D721Med (cell line): ENCODE measurements around the gene CD4.
A peak's percentile ranks its signal among the peaks of the same experiment; 100 is the strongest.

ENCODE experiments used
- DNase-seq: peaks from one replicate; pipeline ENCODE4 v3.0.0; 2011; ENCODE audit warnings: low spot score; ENCODE audit not compliant: insufficient read length
- FAIRE-seq: peaks from 2 replicates; lab custom pipeline; 2011; peaks lifted over from hg19 to GRCh38; lab: Jason Lieb, UNC
- TF ChIP-seq, protein P1 (sequence below): IDR thresholded peaks from 2 replicates; pipeline ENCODE4 v1.5.1; 2012; ENCODE audit warnings: mild to moderate bottlenecking, control low read depth; ENCODE audit not compliant: insufficient read depth; ENCODE audit errors: missing control alignments

Gene CD4

DNA sequence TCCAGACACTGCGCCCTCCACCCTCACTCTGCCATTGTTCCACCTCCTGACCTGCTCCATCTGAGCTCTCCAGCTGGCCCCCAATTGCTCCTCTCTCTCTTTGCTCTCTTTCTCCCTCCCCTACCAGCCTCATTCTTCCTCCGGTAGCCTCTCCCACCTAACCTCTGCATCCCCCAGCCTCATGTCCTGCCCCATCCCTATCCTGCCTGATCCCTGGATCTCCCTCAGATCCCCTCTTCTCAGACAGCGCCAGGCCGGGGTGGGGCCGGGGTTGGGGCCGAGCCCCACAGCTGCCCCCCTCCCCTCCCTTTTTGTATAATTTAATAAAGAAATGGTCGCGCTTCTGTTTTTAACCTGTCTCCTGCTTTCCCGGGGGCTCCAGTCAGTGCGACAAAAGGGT is 18.7 kb upstream of the CD4 start:
- TF ChIP-seq, protein P1, sequence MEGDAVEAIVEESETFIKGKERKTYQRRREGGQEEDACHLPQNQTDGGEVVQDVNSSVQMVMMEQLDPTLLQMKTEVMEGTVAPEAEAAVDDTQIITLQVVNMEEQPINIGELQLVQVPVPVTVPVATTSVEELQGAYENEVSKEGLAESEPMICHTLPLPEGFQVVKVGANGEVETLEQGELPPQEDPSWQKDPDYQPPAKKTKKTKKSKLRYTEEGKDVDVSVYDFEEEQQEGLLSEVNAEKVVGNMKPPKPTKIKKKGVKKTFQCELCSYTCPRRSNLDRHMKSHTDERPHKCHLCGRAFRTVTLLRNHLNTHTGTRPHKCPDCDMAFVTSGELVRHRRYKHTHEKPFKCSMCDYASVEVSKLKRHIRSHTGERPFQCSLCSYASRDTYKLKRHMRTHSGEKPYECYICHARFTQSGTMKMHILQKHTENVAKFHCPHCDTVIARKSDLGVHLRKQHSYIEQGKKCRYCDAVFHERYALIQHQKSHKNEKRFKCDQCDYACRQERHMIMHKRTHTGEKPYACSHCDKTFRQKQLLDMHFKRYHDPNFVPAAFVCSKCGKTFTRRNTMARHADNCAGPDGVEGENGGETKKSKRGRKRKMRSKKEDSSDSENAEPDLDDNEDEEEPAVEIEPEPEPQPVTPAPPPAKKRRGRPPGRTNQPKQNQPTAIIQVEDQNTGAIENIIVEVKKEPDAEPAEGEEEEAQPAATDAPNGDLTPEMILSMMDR = no peak
- FAIRE-seq = no peak
- DNase-seq = peak; percentile 12

- DNase-seq (no peak), FAIRE-seq (no peak)
These were observed 18.2 kb upstream of the CD4 start for GRCh38 chr12:6771091-6771495.

GRCh38 chr12:6771509-6772330 is 17.6 kb upstream of the CD4 start:
- TF ChIP-seq, protein P1 = no peak
- DNase-seq = no peak
- no peak for FAIRE-seq

More at GRCh38 chr12:6771091-6771495, 18.2 kb upstream of the CD4 start:
- TF ChIP-seq, protein P1 = no peak

DNA sequence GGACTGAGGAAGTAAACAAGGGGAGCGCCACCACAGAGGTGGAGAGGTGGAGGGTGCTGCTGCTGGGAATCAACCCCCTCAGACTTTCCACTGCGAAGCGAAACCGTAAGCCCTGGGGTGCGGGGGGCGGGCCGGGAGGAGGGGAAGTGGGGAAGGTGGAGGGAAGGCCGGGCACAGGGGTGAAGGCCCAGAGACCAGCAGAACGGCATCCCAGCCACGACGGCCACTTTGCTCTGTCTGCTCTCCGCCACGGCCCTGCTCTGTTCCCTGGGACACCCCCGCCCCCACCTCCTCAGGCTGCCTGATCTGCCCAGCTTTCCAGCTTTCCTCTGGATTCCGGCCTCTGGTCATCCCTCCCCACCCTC is 17.0 kb upstream of the CD4 start, which contains the start of gene LAG3:
Gene LAG3 (plus strand): TSS at position 190 of the 365 bp plus-strand sequence. CDS start 333 bp downstream, outside the sequence.
- no peak for FAIRE-seq
- TF ChIP-seq, protein P1 = no peak

DNA sequence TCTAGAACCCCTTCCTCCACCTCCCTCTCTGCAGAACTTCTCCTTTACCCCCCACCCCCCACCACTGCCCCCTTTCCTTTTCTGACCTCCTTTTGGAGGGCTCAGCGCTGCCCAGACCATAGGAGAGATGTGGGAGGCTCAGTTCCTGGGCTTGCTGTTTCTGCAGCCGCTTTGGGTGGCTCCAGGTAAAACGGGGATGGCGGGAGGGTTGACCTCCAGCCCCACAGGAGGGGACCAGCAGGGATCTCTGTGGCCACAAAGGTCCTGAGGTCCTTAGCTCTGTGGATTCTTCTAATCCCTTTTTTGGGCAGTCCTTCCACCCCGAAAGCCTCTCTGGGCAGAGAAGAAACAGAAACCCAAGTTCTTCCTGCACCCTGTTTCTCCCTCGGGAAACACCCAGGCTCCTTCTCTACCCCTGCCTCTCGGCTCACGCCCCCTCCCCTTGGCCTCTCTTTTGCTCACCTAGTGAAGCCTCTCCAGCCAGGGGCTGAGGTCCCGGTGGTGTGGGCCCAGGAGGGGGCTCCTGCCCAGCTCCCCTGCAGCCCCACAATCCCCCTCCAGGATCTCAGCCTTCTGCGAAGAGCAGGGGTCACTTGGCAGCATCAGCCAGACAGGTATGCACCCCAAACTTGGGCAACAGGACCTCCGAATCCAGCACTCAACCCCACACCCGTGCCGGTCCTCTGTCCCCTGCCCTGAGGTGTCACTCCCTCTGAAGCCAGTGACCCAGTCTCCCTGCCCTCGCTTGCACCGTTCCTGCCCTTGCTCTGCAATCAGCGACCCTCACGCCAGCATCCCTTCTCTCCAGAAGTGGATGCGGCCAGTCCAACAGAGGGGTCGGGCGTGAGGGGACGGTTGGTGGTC is 16.4 kb upstream of the CD4 start:
- TF ChIP-seq, protein P1 = no peak
- DNase-seq = peak; percentile 23
- no peak for FAIRE-seq

More for the DNA sequence above, 17.0 kb upstream of the CD4 start, which contains the start of gene LAG3:
- no peak for DNase-seq

- DNase-seq (no peak), FAIRE-seq (no peak)
- TF ChIP-seq, protein P1 = no peak
These were observed 15.6 kb upstream of the CD4 start for GRCh38 chr12:6773590-6774351.
